ENCODE measurements around the gene PLCL2.

- TF ChIP-seq REST (IDR thresholded peaks at IDR 0.05; ENCODE audit: unreplicated experiment) (no peak), CREB1 (CRISPR knock-in tag; IDR thresholded peaks at IDR 0.05; ENCODE audit: low read depth) (no peak), EZH2phosphoT487 (IDR thresholded peaks at IDR 0.05; ENCODE audit: unreplicated experiment) (no peak), POLR2AphosphoS5 (IDR thresholded peaks at IDR 0.05; ENCODE audit: low read depth) (no peak), EZH2 (IDR thresholded peaks at IDR 0.05; ENCODE audit: low read depth, unreplicated experiment) (no peak), ETS1 (IDR thresholded peaks at IDR 0.05) (no peak), JUNB (IDR thresholded peaks at IDR 0.05; ENCODE audit: unreplicated experiment) (no peak), STAT1 (IDR thresholded peaks at IDR 0.05; ENCODE audit: unreplicated experiment) (no peak), ZNF114 (CRISPR knock-in tag; IDR thresholded peaks at IDR 0.05) (no peak), NANOG (IDR thresholded peaks at IDR 0.05; ENCODE audit: borderline replicate concordance) (no peak)
- TF ChIP-seq, protein P1, sequence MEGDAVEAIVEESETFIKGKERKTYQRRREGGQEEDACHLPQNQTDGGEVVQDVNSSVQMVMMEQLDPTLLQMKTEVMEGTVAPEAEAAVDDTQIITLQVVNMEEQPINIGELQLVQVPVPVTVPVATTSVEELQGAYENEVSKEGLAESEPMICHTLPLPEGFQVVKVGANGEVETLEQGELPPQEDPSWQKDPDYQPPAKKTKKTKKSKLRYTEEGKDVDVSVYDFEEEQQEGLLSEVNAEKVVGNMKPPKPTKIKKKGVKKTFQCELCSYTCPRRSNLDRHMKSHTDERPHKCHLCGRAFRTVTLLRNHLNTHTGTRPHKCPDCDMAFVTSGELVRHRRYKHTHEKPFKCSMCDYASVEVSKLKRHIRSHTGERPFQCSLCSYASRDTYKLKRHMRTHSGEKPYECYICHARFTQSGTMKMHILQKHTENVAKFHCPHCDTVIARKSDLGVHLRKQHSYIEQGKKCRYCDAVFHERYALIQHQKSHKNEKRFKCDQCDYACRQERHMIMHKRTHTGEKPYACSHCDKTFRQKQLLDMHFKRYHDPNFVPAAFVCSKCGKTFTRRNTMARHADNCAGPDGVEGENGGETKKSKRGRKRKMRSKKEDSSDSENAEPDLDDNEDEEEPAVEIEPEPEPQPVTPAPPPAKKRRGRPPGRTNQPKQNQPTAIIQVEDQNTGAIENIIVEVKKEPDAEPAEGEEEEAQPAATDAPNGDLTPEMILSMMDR (conservative IDR thresholded peaks at IDR 0.05; ENCODE audit: low read depth in 2 of 2) = no peak
Measured at GRCh38 chr3:16899919-16900318, 15.2 kb downstream of the PLCL2 start.

Data from GM23338 (cell line).